GM19238 (cell line): ENCODE measurements around the gene NCAPG2.
"Not testable (repeated sequence)": the region's sequence is repeated elsewhere in the genome, so short reads cannot be mapped to it uniquely, and the experiment has no call there.

Experiments
- DNase-seq: peaks from one replicate; pipeline ENCODE4 v3.0.0; 2011; ENCODE audit warnings: low spot score; ENCODE audit not compliant: insufficient read length

The NCAPG2 gene

DNA sequence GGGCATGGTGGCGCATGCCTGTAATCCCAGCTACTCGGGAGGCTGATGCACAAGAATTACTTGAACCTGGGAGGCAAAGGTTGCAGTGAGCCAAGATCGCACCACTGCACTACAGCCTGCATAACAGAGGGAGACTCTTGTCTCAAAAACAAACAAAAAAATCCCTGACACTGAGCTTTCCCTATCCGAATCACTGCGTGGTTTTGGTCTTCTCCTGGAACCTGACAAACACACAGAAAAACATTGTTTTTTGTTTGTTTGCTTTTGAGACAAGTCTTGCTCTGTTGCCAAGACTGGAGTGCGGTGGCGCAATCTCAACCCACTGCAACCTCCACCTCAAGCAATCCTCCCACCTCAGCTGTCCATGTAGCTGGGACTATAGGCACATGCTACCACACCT is 66.6 kb downstream of the NCAPG2 start:
- DNase-seq: no peak

DNA sequence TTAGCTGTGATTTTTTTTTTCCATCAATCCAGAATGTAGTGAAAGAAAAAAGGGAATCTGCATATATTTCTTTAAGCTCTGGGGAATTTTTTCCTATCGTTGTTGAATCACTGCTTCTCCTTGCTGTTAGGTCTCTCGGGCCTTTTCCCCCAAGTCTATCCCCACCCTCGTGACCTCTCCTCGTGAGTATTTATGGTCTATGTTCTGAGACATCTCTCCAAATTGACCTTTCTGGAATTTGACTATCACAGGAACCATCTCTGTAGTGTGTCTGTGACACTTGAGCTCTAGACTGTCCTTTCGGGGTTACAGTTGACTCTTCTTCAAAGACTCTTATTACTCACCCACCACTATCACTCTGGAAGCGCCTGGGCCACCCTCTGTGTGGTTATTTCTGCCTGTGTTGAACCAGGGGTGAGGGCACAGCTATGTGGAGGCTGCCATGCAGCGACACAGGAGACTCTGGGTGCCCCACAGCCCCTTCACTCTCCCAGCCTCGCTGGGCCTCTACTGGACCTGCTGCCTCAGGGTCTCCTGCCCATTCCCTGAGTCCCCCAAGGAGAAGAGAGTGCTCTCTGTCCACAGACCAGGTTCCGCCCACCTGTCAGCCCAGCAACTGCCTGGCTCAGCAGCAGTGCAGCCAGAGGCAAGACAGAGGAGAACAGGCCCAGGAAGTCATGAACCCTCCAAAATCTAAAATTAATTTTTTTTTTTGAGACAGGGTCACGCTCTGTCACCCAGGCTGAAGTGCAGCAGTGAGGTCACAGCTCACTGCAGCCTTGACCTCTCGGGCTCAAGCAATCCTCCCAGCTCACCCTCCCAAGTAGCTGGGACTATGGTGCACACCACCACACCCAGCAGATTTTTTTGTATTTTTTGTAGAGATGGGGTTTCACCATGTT is 71.3 kb downstream of the NCAPG2 start:
- no peak for DNase-seq

DNA sequence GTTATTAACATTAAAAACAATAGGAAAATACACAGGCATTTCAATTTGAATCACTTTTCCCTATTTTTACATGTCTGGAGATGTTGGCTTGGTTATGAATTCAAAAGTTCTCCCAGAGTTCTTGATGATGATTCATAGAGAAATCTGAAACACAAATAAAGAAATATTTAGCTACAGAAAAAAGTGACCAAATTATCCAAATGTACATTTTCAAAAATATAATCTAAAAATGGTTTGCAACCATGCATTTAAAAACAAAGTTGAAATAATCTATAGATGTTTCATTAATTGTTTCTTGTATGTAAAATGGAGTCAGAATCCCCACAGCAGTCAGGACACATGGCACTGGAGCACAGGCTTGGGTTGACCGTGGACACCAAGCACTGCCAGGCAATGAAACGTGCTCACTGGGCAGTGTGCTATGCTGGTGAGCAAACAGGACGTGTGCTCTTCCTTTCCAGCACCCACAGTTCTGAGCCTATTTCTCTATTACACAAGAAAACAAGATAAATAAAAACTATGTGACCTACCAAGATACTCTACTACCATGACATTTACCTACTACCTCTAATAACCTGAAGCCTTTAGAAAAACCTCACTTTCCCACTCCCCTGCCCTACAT is 72.9 kb downstream of the NCAPG2 start:
- no peak for DNase-seq

DNA sequence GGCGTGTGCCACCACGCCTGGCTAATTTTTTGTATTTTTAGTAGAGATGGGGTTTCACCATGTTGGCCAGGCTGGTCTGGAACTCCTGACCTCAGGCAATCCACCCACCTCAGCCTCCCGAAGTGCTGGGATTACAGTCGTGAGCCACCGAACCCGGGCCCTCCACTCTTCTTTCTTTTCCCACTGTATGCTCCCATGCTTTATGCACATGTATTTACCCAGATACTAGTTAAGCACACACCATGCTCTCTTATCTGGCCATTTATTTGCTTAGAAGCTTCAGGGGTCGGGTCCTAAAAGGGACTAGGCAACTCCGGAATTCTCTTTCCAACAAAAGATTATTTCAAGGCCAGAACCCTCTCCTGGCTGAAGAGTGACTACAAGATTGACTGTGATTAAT is 78.3 kb downstream of the NCAPG2 start:
- not testable (repeated sequence) for DNase-seq

DNA sequence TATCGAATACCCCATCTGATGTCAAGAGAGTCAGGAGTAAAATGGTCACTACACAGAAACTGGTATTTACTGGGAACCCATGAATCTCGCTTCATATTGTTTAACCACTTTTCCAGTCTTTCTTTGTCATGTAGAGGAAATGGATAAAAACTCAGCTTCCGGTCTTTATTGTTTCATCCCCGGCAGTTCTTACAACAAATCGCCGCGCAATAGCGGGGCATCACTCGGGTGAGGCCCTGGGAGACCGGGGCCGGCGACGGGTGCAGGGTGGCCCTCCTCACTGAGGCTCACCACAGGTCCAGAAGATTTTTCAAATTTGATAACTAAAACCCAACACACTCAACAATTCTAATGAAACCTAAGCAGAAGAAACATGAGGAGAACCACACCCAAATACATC is 81.4 kb downstream of the NCAPG2 start:
- DNase-seq: no peak

DNA sequence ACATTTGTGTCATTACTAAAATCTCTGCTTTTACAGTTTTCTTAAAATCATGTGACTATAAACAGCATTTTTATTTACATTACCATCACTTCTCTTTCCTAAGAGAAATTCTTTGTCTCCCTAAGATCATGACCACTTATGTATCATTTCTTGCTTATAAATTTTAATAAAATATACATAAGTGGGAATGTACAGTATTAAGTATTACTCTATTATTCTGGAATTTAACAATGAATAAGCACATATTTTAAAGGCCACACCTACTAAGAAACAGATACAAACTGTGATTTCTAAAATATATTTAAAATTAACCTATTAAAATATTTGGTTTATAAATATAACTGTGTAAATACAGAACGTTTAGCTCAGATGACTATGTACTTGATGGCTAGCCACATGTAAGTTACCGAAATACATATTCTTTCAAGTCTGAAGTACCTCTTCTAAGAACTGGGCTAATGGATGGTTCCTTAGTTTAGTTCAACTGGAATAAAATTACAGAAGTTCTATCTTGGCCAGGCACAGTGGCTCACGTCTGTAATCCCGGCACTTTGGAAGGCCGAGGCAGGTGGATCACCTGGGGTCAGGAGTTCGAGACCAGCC is 83.7 kb downstream of the NCAPG2 start:
- DNase-seq: no peak

DNA sequence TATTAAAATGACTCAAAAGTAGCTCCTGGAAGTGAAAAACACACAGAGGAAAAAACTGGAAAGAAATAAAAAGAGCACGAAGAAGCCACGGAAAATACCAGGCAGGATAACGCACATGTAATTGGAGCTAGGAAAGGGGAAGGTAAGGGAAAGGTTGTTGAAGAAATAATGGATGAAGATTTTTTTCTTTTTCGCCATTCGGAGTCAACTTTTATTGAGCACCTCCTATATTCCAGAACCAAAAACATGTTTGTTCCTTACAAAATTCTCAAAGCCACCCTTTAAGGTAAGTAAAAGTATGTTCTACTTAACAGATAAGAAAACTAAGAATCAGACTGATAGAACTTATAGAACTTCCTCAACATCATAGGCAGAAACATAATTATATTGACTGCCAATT is 84.2 kb downstream of the NCAPG2 start:
- no peak for DNase-seq

DNA sequence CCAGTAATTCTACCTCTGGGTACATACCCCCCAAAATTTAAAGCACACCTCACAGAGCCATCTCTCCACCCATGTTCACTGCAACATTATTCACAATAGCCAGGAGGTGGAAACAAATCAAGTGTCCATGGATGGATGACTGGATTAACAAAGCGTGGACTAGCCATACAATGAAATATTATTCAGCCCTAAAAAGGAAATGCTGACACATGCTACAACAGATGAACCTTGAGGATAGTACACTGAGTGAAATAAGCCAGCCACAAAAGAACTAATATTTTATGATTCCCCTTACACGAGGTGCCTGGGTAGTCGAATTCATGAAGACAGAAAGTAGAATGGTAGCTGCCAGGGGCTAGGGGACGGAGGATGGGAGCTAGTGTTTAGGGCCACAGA is 85.9 kb downstream of the NCAPG2 start:
- DNase-seq: no peak

DNA sequence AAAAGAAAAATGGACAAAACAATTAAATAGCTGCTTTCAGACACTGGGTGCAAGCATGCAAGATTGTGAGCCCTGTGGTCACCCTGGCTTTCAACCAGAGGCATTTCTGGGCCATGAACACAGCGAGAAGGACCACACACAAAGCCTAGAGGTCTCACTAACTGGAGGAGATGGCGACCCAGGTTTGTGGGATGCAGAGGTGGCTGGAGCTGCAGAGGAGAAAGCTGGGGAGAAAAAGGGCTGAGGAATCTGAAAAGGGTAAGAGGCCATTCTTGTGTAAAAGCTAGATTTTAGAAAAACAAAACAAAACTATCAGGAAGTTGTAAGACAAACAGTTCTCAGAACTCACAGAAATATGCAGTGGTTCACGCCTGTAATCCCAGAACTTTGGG is 86.9 kb downstream of the NCAPG2 start:
- DNase-seq: no peak

DNA sequence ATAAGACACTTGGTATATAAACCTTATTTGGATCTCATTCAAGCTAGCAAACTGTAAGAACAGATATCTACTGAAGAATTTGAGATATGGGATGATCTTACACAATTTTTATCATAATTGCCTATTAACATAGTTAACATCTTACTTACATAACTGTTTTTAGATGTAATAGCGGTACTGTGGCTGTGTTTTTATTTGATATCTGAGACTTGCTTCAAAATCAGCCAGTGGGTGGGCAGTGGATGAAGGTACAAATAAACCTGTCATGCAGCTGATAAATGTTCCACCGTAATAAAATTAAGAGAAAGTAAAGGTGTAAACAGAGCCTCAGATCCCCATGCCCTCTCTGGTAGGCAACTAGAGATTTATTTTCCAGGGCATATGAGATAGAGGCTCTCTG is 88.6 kb downstream of the NCAPG2 start:
- no peak for DNase-seq

DNA sequence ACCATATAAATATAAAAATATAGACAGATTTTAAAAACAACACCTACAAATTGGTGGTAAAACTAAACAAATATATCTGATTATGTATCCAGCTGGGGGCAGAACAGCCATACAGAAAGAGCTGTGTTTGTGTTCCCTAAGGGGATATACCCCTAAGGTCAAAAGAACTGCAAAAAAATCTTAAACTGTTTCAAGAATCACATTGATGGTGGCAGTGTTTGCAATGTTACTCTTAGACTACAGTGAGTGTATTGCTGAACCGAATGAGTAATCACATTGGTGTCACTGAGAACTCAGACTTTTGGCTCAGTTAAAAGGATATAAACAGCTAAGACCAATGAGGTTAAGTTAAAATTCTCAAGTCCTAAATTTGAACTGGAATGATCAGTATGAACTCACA is 89.9 kb downstream of the NCAPG2 start:
- DNase-seq: no peak

DNA sequence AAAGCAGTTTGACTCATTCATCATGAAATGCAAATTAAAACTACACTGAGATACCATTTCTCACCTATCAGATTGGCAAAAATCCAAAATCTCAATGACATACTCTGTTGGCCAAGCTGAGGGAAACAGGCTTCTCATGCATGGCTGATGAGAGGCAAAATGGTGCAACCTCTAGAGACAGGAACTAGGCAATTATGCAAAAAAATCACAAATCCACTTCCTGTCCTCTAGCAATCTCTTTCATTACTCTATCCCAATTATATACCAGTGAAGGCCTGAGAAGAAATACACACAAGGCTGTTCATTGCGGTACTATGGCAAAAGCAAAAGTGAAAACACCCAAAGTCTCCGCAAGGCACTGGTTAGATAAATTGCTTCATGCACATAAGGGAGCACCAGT is 91.1 kb downstream of the NCAPG2 start:
- DNase-seq: no peak

DNA sequence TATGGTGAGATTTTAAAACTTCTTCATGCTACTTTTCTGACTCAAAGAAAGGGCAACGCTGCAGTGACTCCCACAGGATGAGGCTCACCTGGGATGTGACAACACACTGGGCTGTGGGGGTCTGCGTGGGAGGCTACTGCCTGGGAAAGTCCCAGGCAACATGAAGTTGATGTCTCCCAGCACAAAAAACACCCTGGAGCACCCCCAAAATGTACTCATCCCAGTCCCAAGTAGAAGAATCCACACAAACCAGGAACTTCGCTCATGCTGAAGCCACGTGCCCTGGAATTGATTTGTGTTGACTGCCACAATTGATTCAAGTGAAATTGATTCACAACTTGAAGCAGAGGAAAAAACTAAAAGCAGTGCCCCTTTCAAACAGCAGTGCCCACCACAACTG is 92.1 kb downstream of the NCAPG2 start:
- DNase-seq: no peak

DNA sequence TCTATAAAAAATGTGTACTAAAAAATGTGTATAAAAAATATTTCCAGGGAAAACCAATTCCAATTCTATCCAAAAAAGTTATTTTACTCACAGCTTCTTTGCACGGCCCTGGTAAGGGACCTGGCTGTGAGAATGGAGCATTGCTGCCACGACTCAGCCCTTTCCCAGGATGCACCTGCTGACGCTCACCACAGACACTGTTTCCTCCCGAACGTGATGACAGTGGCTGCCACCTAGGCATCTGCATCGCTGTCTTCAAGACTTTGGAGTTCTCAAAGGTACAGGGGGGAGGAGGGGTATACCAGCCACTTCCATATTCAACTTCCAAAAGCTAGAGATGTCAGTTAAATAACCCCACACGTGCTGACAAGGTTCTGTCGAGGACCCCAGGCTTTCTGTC is 93.1 kb downstream of the NCAPG2 start:
- no peak for DNase-seq

DNA sequence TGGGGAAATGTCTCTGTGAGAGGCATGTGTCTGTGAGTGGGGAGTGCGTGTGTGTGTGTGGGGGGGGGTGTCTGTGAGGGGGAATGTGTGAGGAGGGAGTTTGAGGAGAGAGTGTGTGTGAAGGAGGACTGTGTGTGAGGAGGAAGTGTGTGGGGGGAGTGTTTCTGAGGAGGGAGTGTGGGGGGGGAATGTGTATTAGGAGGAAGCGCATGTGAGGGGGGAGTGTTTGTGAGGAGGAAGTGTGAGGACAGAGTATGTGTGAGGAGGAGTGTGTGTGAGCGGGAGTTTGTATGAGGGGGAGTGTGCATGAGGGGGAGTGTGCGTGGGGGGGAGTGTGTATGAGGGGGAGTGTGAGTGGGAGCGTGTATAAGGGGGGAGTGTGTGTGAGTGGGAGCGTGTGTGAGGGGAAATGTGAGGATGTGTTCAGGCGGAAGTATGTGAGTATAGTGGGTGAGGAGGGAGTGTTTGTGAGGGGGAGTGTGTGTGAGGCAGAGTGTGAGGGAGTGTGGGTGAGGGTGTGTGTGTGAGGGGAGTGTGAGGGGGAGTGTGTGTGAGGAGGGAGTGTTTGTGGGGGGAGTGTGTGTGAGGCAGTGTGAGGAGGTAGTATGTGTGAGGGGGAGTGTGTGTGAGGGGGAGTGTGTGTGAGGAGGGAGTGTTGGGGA is 95.2 kb downstream of the NCAPG2 start:
- DNase-seq: no peak

DNA sequence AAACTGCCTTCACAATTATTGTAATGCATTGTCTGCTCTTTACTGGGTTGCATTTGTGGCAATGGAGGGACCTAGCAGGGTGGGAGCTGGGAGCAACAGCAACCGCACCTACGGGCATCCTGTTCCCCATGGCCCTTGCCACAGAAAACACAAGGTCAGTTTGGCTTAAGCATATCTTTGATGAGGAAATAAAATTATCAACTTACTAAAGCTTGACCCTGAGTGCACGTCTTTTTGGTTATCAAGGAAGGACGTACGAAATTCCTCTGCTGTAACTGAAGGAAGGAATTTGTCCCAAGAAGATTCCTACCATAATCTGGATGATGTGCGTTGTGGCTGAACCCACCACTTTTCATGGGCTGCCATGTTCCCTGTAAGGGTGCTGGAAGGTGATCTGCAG is 97.0 kb downstream of the NCAPG2 start:
- DNase-seq: no peak

DNA sequence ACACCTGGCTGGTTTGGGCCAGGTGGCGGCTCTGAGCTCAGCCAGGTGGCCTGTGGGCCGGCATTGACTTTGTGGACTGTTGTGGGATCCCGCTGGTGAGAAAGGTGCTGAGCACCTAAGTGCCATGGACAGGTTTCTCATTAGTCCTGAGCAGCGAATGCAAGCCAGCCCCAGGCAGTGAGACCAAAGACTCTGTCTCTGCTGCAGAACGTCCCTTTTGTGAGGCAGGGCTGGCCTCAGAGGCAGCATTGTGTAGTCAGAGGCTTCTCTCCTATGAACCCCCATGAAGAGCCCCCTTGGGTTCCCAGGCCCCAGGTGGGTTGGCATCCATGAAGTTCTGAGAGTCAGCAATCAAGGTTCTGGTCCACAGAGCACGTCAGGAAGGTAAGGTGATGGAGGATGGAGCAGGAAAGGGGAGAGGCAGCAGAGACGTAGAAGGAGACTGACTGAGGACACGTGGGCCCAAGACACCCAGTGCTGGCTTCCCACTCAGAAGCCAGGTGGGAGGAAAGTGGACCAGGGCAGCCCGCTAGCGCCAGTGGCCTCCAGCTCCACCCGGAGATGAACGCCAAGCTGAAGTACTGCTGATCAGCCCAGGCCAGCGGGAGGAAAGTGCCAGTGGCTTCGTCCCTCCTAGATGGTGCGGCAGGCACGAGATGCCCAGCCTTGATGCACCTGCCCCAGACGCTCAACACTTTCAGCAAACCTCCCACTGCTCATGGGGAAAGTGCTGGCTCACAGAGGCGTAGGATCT is 97.8 kb downstream of the NCAPG2 start:
- no peak for DNase-seq

DNA sequence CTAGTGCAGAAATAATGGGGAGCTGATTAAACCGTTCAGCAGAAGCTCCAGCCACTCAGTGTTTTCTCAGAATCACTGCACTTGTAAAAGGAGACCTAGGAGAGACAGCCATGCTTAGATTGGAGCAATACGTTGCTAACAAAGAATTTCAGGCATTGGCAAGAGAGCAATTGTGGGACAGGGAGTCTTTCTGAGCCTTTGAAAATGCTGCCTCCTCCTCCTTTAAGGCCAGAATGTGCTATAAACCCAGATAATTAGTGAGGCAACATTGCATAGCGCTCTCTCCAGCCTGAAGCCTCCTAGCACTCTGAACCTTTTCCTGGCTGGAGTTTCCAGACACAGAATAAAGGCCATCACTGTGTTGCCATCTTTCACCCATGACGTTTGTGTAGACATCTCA is 98.5 kb downstream of the NCAPG2 start:
- DNase-seq: no peak

DNA sequence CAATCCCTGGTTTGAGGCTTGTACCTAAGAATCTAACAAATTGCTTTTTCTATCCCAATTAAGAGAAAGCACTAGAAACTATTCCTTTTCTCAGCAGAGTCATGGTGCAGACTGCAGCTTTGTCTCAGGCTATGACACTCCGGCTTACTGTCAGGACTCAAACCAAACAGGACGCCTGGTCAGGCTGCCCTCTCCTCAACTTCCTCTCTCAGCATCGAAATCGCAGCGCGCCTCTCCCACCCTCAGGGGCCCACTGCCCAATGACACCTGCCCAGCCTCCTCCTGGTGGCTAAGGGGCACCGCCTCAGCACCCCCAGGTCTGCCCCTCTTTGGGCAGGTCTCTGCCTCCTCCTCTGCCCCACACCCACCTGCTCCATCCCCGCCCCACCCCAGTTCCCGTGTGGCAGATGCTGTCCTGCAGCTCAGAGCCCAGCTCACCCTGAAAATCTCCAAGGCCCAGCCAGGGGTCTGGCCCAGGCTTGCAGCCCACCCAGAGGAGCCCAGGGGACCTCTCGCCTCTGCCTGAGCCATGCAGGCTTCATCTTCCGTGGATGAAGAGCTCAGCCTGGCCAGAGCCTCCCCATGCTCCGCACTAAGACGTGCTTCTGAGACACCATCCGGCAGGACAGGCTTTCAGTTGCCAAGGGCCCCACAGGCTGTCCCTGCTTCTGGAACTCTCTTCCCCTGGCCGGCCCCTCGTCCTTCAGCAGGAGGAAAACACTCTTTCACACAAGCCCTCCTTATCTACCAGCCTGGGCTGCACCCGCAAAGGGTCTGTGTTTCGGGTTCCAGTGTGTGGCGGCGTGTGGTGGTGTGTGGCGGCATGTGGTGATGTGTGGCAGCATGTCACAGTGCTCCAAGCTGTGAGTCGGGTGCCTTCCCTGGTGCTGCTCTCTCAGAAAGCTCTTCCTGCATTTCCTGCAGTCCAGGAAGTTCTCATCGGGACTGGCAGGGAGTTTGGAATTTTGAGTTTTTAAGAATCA is 100.5 kb downstream of the NCAPG2 start:
- no peak for DNase-seq
